Left forelimb (tissue), 1 donor: ENCODE results near the gene ZCCHC17.
A peak's percentile ranks its signal among the peaks of the same experiment; 100 is the strongest.
"Not testable (repeated sequence)": the region's sequence is repeated elsewhere in the genome, so short reads cannot be mapped to it uniquely, and the experiment has no call there.

Experiments
- DNase-seq: peaks from one replicate; pipeline ENCODE4 v3.0.0-alpha.2; 2018; ENCODE audit warnings: low spot score

Gene ZCCHC17

GRCh38 chr1:31296486-31297276 is at the start of gene ZCCHC17, which contains the start of gene SNRNP40:
Gene ZCCHC17, plus strand, starts transcription at chr1:31297032. Its CDS starts 13,067 bp downstream, at chr1:31310099.
Gene SNRNP40, minus strand, starts transcription at chr1:31296788. Its CDS starts 37 bp downstream, at chr1:31296751.
- peak; percentile 96 for DNase-seq

- DNase-seq: no peak
Measured at GRCh38 chr1:31248276-31248675, 48.6 kb upstream of the ZCCHC17 start.

- DNase-seq: no peak
Measured at GRCh38 chr1:31249854-31250253, 47.0 kb upstream of the ZCCHC17 start.

GRCh38 chr1:31257213-31257612 is 39.6 kb upstream of the ZCCHC17 start:
- DNase-seq: no peak

- no peak for DNase-seq
Measured at GRCh38 chr1:31258581-31258980, 38.3 kb upstream of the ZCCHC17 start.

GRCh38 chr1:31259746-31260145 is 37.1 kb upstream of the ZCCHC17 start:
- no peak for DNase-seq

GRCh38 chr1:31261916-31262315 is 34.9 kb upstream of the ZCCHC17 start:
- DNase-seq: no peak

GRCh38 chr1:31262393-31262792 is 34.4 kb upstream of the ZCCHC17 start:
- not testable (repeated sequence) for DNase-seq

- no peak for DNase-seq
Measured at GRCh38 chr1:31263408-31263807, 33.4 kb upstream of the ZCCHC17 start.

GRCh38 chr1:31264790-31265386 is 31.9 kb upstream of the ZCCHC17 start:
- no peak for DNase-seq

GRCh38 chr1:31266547-31266946 is 30.3 kb upstream of the ZCCHC17 start:
- no peak for DNase-seq

GRCh38 chr1:31272369-31272768 is 24.5 kb upstream of the ZCCHC17 start:
- DNase-seq: no peak

GRCh38 chr1:31273619-31274018 is 23.2 kb upstream of the ZCCHC17 start:
- no peak for DNase-seq

- not testable (repeated sequence) for DNase-seq
Measured at GRCh38 chr1:31282426-31282825, 14.4 kb upstream of the ZCCHC17 start.

- not testable (repeated sequence) for DNase-seq
Measured at GRCh38 chr1:31287791-31288190, 9.0 kb upstream of the ZCCHC17 start.

- no peak for DNase-seq
Measured at GRCh38 chr1:31289021-31289420, 7.8 kb upstream of the ZCCHC17 start.

- no peak for DNase-seq
Measured at GRCh38 chr1:31295874-31296485, 852 bp upstream of the ZCCHC17 start.

GRCh38 chr1:31297277-31298247 is 730 bp downstream of the ZCCHC17 start:
- DNase-seq: no peak

- no peak for DNase-seq
Measured at GRCh38 chr1:31299365-31299764, 2.5 kb downstream of the ZCCHC17 start.

- DNase-seq: no peak
Measured at GRCh38 chr1:31300193-31300592, 3.4 kb downstream of the ZCCHC17 start.

- no peak for DNase-seq
Measured at GRCh38 chr1:31302709-31303441, 6.0 kb downstream of the ZCCHC17 start.
